SJCRH30 (cell line): Measurements from ENCODE around the gene SOX18. TPM values are rescaled to one million over a fixed set of nuclear protein-coding genes. Genes with fewer than 3 reads are reported as not detected.

Experiments
- DNase-seq, 2 experiments: peaks; one replicate each; pipeline ENCODE4 v3.0.0-alpha.2; 2015 to 2020
- H3K27ac ChIP-seq: fragments of 250-450 bp; sonication (Bioruptor Pico); 2 replicates; pipeline ENCODE4 v1.5.1; 2020; ENCODE audit warnings: mild to moderate bottlenecking, moderate library complexity
- H3K27me3 ChIP-seq: fragments of 250-450 bp; sonication (Bioruptor Pico); 2 replicates; pipeline ENCODE4 v1.5.1; 2020; ENCODE audit warnings: mild to moderate bottlenecking, moderate library complexity
- H3K36me3 ChIP-seq: fragments of 250-450 bp; sonication (Bioruptor Pico); 2 replicates; pipeline ENCODE4 v1.5.1; 2020; ENCODE audit warnings: mild to moderate bottlenecking, moderate library complexity
- H3K4me1 ChIP-seq: fragments of 250-450 bp; sonication (Bioruptor Pico); 2 replicates; pipeline ENCODE4 v1.5.1; 2020; ENCODE audit warnings: mild to moderate bottlenecking, moderate library complexity
- H3K4me3 ChIP-seq: fragments of 250-450 bp; sonication (Bioruptor Pico); 2 replicates; pipeline ENCODE4 v1.5.1; 2020; ENCODE audit warnings: mild to moderate bottlenecking, moderate library complexity
- H3K9me3 ChIP-seq: fragments of 250-450 bp; sonication (Bioruptor Pico); replicated peaks from 2 replicates; pipeline ENCODE4 v1.5.1; 2020; ENCODE audit warnings: mild to moderate bottlenecking, moderate library complexity
- total RNA-seq: library from RNA; depleted of rRNA; stranded (reverse); fragments of >200 nt; shearing (Covaris generic); gene quantifications from 2 replicates; pipeline ENCODE4 v1.2.3, GENCODE V29; 2014

The SOX18 gene
- total RNA-seq, 1 experiment from 2014 or later, result 0.14 TPM

DNA sequence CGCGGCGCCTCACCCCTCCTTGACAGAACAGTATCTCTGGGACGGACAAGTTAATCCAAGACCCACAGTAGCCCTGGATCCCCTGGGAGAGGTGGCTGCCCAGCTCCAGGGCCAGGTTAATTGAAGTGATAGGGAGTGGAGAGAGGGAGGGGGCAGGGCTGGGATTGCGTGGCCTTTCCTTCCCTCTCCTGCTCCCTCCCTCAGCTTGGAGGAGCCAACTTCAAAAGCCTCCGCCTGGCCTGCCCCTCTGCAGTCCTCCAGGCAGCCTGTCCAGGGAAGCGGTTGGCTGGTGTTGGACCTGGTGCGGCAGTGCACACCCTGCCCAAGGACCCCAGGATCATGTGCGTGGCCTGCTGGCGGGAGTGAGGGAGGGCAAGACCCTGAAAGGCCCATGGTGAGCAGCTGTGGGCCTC is 13.5 kb downstream of the SOX18 start, which contains the start of gene C20orf204:
TSS of gene C20orf204 (plus strand) at position 250 of the 413 bp plus-strand sequence. CDS start at position 392, 142 bp downstream.
- DNase-seq, result no peak
- Histone ChIP-seq H3K4me3 (no peak within 1 kb of the TSS), H3K27me3 (peaks cover 7% of the 10 kb centered on the region; the same call in 1 of the 2 replicates), H3K27ac (peak within 1 kb of the TSS; percentile 9; the same call in 1 of the 2 replicates), H3K4me1 (peaks cover 26% of the 10 kb centered on the region), H3K9me3 (no peaks in the 10 kb centered on the region), H3K36me3 (peaks cover 29% of the 10 kb centered on the region)

DNA sequence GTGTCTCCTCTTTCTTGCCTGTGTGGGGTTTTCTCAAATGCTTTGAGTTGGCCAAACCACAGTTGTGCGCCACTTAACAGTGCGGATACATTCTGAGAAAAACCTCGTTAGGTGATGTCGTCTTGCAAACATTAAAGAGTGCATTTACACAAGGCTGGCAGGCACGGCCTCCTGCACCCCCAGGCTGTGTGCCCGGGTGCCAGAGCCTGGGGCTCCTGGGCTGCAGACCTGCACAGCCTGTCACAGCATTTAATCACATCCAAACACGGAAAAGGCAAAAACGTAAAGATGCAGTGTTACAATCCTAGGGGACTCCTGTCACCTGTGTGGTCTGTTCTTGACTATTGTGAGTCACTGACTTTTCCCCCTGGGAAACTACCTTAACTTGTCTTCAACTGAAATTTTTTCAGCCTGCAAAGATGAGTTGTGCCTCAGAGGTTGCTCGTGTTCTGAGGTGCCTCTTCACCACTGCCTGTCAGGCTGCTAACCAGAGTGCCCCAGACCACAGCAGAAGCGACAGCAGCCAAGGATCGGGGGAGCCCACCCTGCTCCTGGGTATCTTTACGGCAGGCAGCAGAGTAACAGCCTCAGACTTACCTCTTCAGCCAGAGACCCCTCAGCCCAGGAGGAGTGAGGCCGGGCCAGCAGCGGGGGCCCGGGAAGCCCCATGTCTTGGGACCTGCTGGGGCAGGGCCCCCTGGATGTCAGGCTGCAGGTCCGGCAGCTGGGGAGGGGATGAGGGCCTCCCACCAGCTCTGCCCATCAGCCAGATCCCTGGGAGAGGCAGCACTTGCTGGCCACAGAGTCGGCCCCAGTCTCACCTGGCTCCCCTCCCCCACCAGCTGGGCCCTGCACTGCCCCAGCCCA is 14.1 kb downstream of the SOX18 start:
- no peak for DNase-seq
- H3K36me3 ChIP-seq, result peaks cover 29% of the 10 kb centered on the region
- peaks cover under 1% of the 10 kb centered on the region; the same call in 1 of the 2 replicates for H3K27me3 ChIP-seq
- H3K4me3 ChIP-seq, result no peak overlapping the region
- no peaks in the 10 kb centered on the region for H3K9me3 ChIP-seq
- H3K27ac ChIP-seq, result no peak overlapping the region
- H3K4me1 ChIP-seq, result peaks cover 32% of the 10 kb centered on the region

DNA sequence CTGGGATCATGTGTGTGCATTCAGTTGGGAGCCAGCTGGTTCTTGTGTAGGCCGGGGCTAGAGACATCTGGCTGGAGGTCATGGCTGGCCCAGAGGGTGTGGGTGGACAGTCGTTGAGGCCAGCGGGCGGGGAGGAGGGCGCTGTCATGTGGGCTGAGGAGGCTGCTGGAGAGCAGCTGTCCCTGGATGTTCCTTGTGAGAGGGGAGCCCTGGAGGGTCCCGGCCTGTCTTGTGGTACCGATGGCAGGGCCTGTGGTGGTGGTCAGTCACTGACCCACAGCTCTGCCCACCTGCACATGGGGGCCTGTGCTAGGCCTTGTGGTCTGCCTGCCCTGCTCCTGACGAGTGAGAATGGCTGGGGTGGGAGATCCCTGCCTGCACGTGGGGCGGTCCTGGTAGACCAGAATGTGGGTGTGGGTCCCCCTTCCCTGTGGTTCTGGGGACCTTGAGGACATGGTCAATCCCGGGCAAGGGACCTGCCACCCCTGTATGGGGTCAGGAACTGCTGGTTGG is 15.4 kb downstream of the SOX18 start:
- Histone ChIP-seq H3K27ac (no peak overlapping the region), H3K9me3 (no peaks in the 10 kb centered on the region), H3K36me3 (peaks cover 34% of the 10 kb centered on the region), H3K4me3 (no peak overlapping the region), H3K27me3 (no peaks in the 10 kb centered on the region), H3K4me1 (peaks cover 33% of the 10 kb centered on the region)
- DNase-seq, result no peak

DNA sequence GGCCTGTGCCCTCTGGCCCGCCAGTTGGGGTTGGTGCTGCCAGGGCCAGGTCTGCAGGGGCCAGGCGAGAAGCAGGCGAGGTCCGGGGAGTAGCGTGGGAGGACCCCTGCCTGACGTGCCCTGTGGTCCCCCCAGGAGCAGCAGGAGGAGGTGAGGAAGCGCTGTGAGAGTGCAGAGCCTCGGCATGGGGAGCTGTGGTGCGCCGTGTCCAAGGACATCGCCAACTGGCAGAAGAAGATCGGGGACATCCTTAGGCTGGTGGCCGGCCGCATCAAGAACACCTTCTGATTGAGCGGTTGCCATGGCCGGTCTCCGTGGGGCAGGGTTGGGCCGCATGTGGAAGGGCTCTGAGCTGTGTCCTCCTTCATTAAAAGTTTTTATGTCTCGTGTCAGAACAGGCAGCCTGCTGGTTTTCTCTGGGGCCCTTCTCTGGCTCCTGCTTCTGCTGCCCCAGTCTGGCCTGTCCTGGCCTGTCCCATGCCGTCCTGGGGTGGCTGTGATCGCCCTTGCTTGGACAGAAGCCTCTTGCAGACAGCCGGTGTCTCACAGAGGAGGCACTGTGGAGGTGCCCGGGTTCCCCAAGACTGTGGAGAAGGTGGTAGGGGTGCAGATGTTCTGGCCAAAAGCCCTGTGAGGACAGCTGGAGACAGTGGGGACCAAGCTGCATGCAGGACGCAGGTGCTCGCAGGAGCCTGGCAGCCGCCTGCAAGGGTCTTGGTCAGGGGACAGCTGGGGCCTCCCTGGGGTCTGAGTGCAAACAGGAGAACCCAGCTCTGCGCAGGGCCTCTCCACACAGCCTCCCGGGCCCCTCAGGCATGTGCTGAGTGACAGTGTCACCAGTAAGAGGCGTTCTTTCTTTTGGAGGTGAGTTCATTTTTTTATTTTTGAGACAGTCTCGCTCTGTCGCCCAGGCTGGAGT is 16.5 kb downstream of the SOX18 start:
- DNase-seq, result no peak
- peaks cover 45% of the 10 kb centered on the region for H3K36me3 ChIP-seq
- H3K27me3 ChIP-seq, result no peaks in the 10 kb centered on the region
- H3K4me3 ChIP-seq, result no peak overlapping the region
- no peaks in the 10 kb centered on the region for H3K9me3 ChIP-seq
- H3K27ac ChIP-seq, result no peak overlapping the region
- peaks cover 33% of the 10 kb centered on the region for H3K4me1 ChIP-seq

DNA sequence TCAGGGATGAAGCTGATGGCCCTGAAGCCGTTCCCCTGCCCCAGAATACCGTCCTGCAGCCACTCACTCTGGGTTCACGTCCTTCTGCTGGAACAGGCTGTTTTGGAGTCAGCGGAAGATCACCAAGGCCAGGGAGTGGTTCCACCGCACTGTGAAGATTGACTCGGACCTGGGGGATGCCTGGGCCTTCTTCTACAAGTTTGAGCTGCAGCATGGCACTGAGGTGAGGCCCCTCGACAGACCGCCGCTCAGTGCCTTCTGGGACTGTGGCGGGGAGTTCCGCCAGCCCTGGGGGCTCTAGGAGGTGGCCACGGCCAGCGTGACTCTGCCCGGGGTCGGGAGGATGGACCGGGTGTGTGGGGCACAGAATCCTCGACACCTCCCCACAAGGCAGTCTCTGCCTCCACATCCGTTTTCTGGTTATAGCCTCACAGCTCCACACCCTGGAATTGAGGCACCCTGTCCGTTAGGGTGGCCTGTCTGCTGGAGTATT is 17.6 kb downstream of the SOX18 start:
- Histone ChIP-seq H3K9me3 (no peaks in the 10 kb centered on the region), H3K4me1 (peaks cover 27% of the 10 kb centered on the region), H3K4me3 (no peak overlapping the region), H3K36me3 (peaks cover 56% of the 10 kb centered on the region), H3K27ac (no peak overlapping the region), H3K27me3 (no peaks in the 10 kb centered on the region)
- no peak for DNase-seq

DNA sequence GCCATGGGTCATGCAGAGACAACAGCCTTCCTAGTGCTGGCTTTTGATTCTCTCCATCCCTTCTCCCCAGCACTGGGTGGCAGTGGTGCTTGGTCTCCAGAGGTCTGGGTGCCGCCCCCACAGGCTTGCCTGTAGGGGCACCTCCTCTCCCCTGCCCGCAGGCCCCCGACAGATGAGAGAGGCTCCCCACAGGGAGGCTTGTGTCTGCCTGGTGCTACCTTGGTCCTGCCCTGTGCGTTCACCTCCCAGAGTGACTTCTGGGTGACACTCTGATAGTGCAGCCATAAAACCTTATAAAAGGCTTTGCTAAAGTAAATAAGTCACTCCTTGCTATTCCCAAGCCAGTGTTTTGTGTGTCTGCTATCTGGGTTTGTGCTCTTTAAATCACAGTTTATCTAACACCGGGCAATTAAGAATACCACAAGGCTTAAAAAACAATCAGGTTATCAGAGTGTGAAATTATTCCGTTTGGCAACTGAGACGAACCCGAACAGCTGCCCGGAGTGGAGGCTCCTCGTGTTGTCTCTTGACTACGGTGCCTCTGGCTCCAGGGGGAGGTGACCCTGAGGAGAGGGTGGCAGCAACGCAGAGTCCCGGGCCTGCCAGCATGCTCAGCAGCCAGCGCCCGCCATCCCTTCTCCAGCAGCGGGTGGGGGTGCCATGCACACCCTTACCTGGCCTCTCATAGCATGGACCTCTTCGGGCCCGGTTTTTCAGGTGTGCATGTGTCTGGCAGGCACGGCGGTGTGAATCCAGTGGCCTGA is 18.9 kb downstream of the SOX18 start:
- Histone ChIP-seq H3K36me3 (peaks cover 69% of the 10 kb centered on the region), H3K9me3 (no peaks in the 10 kb centered on the region), H3K27me3 (no peaks in the 10 kb centered on the region), H3K4me3 (no peak overlapping the region), H3K4me1 (peaks cover 16% of the 10 kb centered on the region), H3K27ac (peak overlapping the region; percentile 32)
- DNase-seq, result peak; percentile 91 to 96

DNA sequence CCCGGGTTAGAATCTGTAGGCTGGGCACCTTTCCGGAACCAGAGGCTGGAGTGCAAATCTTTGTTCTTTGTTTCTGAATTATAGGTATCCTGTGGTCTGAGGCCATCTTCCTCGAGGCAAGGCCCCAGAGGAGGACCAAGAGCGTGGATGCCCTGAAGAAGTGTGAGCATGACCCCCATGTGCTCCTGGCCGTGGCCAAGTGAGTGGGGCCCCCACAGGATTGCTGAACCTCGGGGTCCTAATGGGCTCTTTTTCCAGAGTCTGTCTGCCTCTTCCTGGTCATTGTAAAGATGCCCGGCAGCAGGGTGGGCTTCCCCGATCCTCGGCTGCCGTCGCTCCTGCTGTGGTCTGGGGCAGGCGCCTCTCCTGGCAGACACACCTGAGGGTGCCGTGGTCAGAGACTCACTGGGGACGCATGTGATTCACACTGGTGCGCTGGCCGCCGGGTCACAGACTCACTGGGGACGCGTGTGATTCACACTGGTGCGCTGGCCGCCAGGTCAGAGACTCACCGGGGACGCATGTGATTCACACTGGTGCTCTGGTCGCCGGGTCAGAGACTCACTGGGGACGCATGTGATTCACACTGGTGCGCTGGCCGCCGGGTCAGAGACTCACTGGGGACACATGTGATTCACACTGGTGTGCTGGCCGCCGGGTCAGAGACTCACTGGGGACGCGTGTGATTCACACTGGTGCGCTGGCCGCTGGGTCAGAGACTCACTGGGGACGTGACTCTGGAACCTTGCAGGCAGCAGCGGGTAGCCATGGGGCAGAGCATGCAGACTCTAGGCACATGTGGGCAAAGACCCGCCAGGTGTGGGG is 19.9 kb downstream of the SOX18 start:
- DNase-seq, result no peak
- no peak overlapping the region for H3K27ac ChIP-seq
- peaks cover 16% of the 10 kb centered on the region for H3K4me1 ChIP-seq
- no peaks in the 10 kb centered on the region for H3K27me3 ChIP-seq
- no peak overlapping the region for H3K4me3 ChIP-seq
- H3K36me3 ChIP-seq, result peaks cover 74% of the 10 kb centered on the region
- no peaks in the 10 kb centered on the region for H3K9me3 ChIP-seq

DNA sequence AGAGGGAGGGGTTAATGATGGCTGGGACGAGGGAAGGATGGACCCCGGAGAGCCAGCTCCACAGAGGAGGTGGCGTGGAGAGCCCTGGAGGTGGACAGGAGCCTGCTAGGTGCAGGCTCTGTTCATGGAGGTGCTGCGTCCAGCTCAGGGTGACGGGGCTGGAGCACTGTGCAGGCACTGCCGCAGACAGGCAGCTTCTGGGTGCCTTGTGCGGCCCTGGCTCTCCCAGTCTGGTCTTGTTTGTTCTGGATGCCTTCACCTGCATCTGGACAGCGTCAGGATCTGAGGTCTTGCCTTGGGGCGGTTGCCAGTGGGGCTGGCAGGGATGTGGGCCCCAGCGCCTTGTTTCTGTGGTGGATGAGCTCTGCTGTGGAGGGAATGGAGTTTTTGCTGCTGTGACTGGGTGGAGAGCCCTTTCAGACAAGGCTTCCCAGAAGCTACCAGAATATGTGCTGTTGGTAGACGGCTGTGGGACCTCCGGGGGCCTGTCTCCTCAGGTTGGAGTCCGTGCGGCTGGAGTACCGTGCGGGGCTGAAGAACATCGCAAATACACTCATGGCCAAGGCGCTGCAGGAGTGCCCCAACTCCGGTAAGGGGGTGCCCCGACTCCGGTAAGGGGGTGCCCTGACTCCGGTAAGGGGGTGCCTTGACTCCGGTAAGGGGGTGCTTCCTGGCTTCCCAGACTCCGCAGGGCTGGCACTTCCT is 21.3 kb downstream of the SOX18 start:
- no peak for DNase-seq
- H3K36me3 ChIP-seq, result peaks cover 79% of the 10 kb centered on the region
- H3K27me3 ChIP-seq, result no peaks in the 10 kb centered on the region
- H3K4me1 ChIP-seq, result peaks cover 16% of the 10 kb centered on the region
- H3K9me3 ChIP-seq, result no peaks in the 10 kb centered on the region
- H3K4me3 ChIP-seq, result no peak overlapping the region
- no peak overlapping the region for H3K27ac ChIP-seq

DNA sequence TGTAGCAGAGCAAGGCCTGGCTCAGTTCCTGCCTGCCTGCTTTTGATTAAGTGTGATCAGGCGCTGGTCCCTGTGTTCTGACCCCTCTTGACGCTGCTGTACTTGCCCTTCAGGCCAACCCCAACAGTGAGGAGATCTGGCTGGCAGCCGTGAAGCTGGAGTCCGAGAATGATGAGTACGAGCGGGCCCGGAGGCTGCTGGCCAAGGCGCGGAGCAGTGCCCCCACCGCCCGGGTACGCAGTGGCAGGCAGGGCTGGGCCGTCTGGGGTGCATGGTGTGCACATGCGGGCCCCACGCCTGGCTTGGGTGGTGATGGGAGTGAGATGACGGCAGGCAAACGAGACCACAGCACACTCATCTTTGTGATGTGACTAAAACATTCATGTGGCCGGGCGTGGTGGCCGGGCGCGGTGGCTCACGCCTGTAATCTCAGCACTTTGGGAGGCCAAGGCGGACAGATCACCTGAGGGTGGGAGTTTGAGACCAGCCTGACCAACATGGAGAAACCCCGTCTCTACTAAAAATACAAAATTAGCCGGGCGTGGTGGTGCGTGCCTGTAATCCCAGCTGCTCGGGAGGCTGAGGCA is 23.5 kb downstream of the SOX18 start:
- Histone ChIP-seq H3K27ac (no peak overlapping the region), H3K27me3 (no peaks in the 10 kb centered on the region), H3K9me3 (no peaks in the 10 kb centered on the region), H3K4me1 (peaks cover 11% of the 10 kb centered on the region), H3K4me3 (no peak overlapping the region), H3K36me3 (peaks cover 81% of the 10 kb centered on the region)
- DNase-seq, result no peak

DNA sequence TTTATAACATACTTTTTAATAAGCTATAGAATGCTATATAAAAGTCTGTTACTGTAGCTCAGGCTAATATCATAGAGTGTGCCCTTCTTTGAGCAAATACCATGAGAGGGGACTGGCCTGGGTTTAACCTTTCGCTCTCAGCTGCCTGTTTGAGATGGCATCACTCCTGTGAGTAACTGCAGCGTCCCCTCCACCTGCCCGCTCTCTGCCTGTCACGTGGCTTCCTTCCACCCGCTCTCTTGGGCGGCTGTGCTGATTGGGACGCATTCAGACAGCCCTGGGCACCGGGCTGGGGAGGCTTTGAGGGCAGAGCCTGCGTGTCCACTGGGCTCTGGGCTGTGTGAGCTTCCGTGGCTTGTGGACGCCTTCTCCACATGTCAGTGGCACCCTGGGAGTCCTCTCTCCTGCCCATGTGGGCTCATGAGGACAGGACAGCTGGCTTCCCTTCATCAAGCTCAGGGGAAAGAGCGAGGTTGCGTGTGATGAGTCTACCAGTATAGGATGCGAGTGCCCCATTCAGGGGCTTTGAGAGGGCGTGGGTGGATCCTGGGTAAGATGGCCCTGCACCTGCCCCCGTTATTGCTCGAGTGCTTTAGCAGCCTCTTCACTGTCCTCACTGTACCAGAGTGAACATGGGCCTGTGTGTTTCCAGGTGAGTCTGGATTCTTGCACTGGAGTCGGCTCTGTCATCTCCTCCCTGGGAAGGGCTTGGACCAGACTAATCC is 24.2 kb downstream of the SOX18 start:
- Histone ChIP-seq H3K4me3 (no peak overlapping the region), H3K27ac (no peak overlapping the region), H3K9me3 (no peaks in the 10 kb centered on the region), H3K27me3 (no peaks in the 10 kb centered on the region), H3K4me1 (peaks cover 5% of the 10 kb centered on the region), H3K36me3 (peaks cover 86% of the 10 kb centered on the region)
- no peak for DNase-seq

DNA sequence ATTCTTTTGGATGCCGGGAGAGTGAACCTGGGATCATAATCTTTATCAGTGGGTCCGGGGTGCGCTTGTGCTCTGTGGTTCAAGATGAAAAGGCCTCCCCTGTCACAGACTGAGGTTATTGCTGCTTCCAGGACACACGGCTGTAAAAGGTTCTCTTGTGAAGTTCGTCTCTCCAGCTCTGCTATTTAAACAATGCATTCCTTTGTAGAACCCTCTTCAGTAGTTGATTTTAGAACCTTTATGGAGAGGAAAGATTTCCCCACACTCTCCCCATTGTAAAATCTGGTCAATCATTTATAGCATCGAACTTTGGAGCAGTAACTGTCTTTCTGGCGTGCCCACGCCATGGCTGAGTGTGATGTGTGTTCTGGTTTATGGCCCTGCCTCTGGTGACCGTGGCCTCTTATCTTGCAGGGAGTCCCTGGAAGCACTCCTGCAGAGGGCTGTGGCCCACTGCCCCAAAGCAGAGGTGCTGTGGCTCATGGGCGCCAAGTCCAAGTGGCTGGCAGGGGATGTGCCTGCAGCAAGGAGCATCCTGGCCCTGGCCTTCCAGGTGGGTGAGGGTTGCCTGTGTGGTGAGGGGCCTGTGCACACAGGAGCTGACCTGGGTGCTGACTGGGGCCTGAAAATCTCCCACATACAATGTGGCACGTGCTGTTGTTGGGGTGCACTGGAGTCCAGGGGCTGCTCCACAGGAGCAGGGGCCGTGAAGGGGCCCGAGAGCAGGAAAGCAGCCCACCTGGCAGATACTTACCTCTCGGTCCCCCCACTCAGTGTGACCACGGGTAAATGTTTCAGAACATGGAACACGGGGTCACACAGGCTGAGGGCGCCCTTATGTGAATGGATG is 25.1 kb downstream of the SOX18 start:
- H3K4me3 ChIP-seq, result no peak overlapping the region
- no peaks in the 10 kb centered on the region for H3K27me3 ChIP-seq
- no peak for DNase-seq
- H3K9me3 ChIP-seq, result no peaks in the 10 kb centered on the region
- H3K36me3 ChIP-seq, result peaks cover 93% of the 10 kb centered on the region
- no peaks in the 10 kb centered on the region for H3K4me1 ChIP-seq
- H3K27ac ChIP-seq, result no peak overlapping the region
